ENCODE data around the gene KANSL1L. TPM values are rescaled to one million over a fixed set of nuclear protein-coding genes. Genes with fewer than 3 reads are reported as not detected.

Gene KANSL1L
- total RNA-seq, 2 experiments from 2014 or later, result 6.7 to 7.0 TPM

DNA sequence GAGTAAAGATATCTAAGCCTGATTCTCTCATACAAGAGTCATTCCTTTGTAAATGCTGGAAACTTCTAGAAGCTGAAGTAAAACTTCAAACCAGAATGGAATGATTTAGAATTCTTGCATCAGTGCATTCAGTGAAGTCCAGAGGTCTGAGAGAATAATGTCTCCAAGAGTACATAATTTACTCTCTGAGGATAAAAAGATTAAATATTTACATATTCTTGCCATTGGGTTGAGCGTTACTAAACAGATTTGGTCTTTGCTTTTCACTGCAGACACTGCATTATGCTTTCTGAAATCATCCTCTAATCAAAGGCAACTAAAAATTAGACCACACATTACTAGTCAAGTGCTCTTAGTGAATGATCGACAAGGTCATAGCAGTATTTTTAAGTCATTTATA lies 26.5 kb upstream of the KANSL1L start:
- peaks cover 0 to 7% of the 10 kb centered on the region in 2 experiments for H3K27me3 ChIP-seq (ENCODE audit: control insufficient read depth in 1 of 2, insufficient read depth in 2 of 2, low read length in 2 of 2)
- ATAC-seq (ENCODE audit: poor library complexity) (no peak), DNase-seq (no peak)
- H3K9me3 ChIP-seq (ENCODE audit: control insufficient read depth in 1 of 2, insufficient read depth in 1 of 2, low read length in 2 of 2), result no peaks in the 10 kb centered on the region
- no peaks in the 10 kb centered on the region for H3K36me3 ChIP-seq (ENCODE audit: insufficient read depth, low read length)
- CTCF ChIA-PET, result no interaction called here
- no peak overlapping the region for H3K27ac Mint-ChIP-seq
- H3K9me3 Mint-ChIP-seq, result no peaks in the 10 kb centered on the region
- intact Hi-C loops (cut with DNase I, micrococcal nuclease), result loop anchor here (5.0 to 10.0 kb wide), 4 partner anchors 125 to 1825 kb away; no protein-coding TSS in a partner anchor
- H3K27ac ChIP-seq (ENCODE audit: low read depth in 1 of 2, low read length in 2 of 2), result no peak overlapping the region
- POLR2A ChIA-PET, result interaction anchor here (0.6 kb wide), 1 partner anchor 631 kb away, joined by 3 read pairs; no protein-coding TSS in a partner anchor
- H3K27me3 Mint-ChIP-seq, result peaks cover 5% of the 10 kb centered on the region
- H3K4me3 Mint-ChIP-seq, result no peak overlapping the region
- no peak overlapping the region for H3K4me3 ChIP-seq (ENCODE audit: low read length)
- TF ChIP-seq, protein P1, sequence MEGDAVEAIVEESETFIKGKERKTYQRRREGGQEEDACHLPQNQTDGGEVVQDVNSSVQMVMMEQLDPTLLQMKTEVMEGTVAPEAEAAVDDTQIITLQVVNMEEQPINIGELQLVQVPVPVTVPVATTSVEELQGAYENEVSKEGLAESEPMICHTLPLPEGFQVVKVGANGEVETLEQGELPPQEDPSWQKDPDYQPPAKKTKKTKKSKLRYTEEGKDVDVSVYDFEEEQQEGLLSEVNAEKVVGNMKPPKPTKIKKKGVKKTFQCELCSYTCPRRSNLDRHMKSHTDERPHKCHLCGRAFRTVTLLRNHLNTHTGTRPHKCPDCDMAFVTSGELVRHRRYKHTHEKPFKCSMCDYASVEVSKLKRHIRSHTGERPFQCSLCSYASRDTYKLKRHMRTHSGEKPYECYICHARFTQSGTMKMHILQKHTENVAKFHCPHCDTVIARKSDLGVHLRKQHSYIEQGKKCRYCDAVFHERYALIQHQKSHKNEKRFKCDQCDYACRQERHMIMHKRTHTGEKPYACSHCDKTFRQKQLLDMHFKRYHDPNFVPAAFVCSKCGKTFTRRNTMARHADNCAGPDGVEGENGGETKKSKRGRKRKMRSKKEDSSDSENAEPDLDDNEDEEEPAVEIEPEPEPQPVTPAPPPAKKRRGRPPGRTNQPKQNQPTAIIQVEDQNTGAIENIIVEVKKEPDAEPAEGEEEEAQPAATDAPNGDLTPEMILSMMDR (IDR thresholded peaks at IDR 0.05), result no peak
- no peaks in the 10 kb centered on the region for H3K4me1 Mint-ChIP-seq (ENCODE audit: low read depth)
- no peaks in the 10 kb centered on the region for H3K4me1 ChIP-seq (ENCODE audit: insufficient read depth, low read length)
- no peaks in the 10 kb centered on the region for H3K36me3 Mint-ChIP-seq (ENCODE audit: low read depth)

DNA sequence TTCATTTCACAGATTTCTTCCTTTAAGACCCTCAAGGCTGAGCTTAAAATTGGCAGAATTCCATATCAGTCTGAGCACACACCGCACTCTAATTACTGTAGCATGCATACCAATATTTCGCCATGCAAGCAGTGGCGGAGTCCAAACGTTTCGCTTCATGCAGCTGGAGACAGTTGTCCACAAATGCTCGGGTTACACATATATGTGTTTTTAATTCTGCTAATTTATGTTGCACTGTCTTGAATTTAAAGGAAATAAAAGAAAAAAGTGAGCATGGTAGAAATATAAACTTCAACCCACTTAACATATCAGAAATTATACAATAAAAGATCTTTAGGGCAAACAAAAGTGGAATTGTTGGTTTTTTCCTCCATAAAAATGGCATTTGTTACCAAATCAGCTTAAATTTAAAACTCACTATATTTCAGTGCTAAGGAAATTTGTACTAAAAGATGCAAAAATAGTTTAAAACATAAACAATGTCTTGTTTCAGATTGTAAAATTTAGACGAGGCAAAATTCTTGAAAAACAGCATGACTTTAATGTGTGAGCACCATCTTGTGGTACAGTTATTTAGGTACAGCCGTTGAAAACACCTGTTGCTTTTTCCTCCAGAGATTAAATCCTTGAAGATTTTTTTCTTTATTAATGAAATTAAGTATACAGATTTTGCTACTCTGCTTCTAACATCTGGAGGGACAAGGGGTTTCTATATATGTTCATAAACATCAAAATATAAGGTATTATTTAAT lies 24.1 kb upstream of the KANSL1L start:
- TF ChIP-seq, protein P1 (IDR thresholded peaks at IDR 0.05), result peak; percentile 81
- Histone ChIP-seq H3K4me3 (ENCODE audit: low read length) (no peak overlapping the region), H3K27me3 (ENCODE audit: control insufficient read depth in 1 of 2, insufficient read depth in 2 of 2, low read length in 2 of 2) (no peaks in the 10 kb centered on the region), H3K36me3 (ENCODE audit: insufficient read depth, low read length) (no peaks in the 10 kb centered on the region), H3K27ac (ENCODE audit: low read depth in 1 of 2, low read length in 2 of 2) (no peak overlapping the region), H3K9me3 (ENCODE audit: control insufficient read depth in 1 of 2, insufficient read depth in 1 of 2, low read length in 2 of 2) (no peaks in the 10 kb centered on the region), H3K4me1 (ENCODE audit: insufficient read depth, low read length) (no peaks in the 10 kb centered on the region)
- CTCF ChIA-PET, result no interaction called here
- intact Hi-C loops (cut with DNase I, micrococcal nuclease), result loop anchor here (1.0 to 10.0 kb wide), 6 partner anchors 122 to 1823 kb away; no protein-coding TSS in a partner anchor
- POLR2A ChIA-PET, result interaction anchor here (1.4 kb wide), 1 partner anchor 24 kb away, joined by 4 read pairs; the partner anchor contains the start of gene KANSL1L
- H3K4me1 Mint-ChIP-seq (ENCODE audit: low read depth), result no peaks in the 10 kb centered on the region
- no peaks in the 10 kb centered on the region for H3K36me3 Mint-ChIP-seq (ENCODE audit: low read depth)
- H3K27ac Mint-ChIP-seq, result no peak overlapping the region
- peak; percentile 43 for ATAC-seq (ENCODE audit: poor library complexity)
- peak overlapping the region; percentile 69 for H3K4me3 Mint-ChIP-seq
- DNase-seq, result peak in 3 of 14 experiments; percentile 50 to 71 (median 71)
- no peaks in the 10 kb centered on the region for H3K9me3 Mint-ChIP-seq
- no peaks in the 10 kb centered on the region for H3K27me3 Mint-ChIP-seq

DNA sequence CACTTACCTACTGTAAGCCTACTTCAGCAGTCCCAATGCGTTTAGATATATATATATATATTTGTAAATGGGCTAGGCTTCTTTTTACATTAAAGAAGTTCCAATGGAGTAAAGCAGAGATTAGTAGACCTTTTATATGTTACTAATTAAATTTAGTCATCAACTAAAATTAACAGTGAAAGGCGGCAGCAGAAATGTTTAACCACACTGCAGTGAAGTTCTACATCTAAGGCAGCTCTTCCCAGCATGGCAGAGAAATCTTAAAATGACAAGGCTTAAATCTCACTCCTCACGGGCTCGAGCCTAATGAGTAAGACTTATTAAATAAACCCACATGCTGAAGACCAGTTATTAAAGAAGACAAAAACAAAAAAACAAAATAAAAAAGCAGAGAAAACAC lies 19.1 kb upstream of the KANSL1L start:
- no peak overlapping the region for H3K27ac Mint-ChIP-seq
- CTCF ChIA-PET, result no interaction called here
- H3K36me3 Mint-ChIP-seq (ENCODE audit: low read depth), result peaks cover 5% of the 10 kb centered on the region

More for the DNA sequence above, 19.1 kb upstream of the KANSL1L start:
- no peak for ATAC-seq (ENCODE audit: poor library complexity)
- TF ChIP-seq, protein P1 (IDR thresholded peaks at IDR 0.05), result no peak
- Mint-ChIP-seq H3K27me3 (no peaks in the 10 kb centered on the region), H3K4me1 (ENCODE audit: low read depth) (no peaks in the 10 kb centered on the region), H3K4me3 (no peak overlapping the region), H3K9me3 (peaks cover 8% of the 10 kb centered on the region)
- H3K4me1 ChIP-seq (ENCODE audit: insufficient read depth, low read length), result no peaks in the 10 kb centered on the region
- intact Hi-C loops (cut with DNase I, micrococcal nuclease), result loop anchor here in 1 of 2 experiments (10.0 kb wide), 2 partner anchors 856 to 1816 kb away; no protein-coding TSS in a partner anchor
- H3K27ac ChIP-seq (ENCODE audit: low read depth in 1 of 2, low read length in 2 of 2), result no peak overlapping the region
- no peak for DNase-seq
- H3K4me3 ChIP-seq (ENCODE audit: low read length), result no peak overlapping the region
- no peaks in the 10 kb centered on the region for H3K36me3 ChIP-seq (ENCODE audit: insufficient read depth, low read length)
- H3K27me3 ChIP-seq (ENCODE audit: control insufficient read depth in 1 of 2, insufficient read depth in 2 of 2, low read length in 2 of 2), result no peaks in the 10 kb centered on the region
- peaks cover 0 to 4% of the 10 kb centered on the region in 2 experiments for H3K9me3 ChIP-seq (ENCODE audit: control insufficient read depth in 1 of 2, insufficient read depth in 1 of 2, low read length in 2 of 2)
- POLR2A ChIA-PET, result no interaction called here

Data from CD4-positive, alpha-beta T cell (primary cell).